Measurements from ENCODE around the gene NRG3.

The NRG3 gene

GRCh38 chr10:82574081-82574480 lies 699.1 kb downstream of the NRG3 start:
- H3K4me2 ChIP-seq (ENCODE audit: low read length) = no peak overlapping the region
- no peaks in the 10 kb centered on the region for H3K9me3 ChIP-seq (ENCODE audit: low read length)
- H3K4me1 ChIP-seq (ENCODE audit: insufficient read depth, low read length, severe bottlenecking) = peaks cover 96% of the 10 kb centered on the region
- TF ChIP-seq CTCF (IDR thresholded peaks at IDR 0.05; ENCODE audit: low read length) = no peak
- TF ChIP-seq EZH2 (IDR thresholded peaks at IDR 0.05; ENCODE audit: borderline replicate concordance, low read length) = no peak
- H3K36me3 ChIP-seq (ENCODE audit: insufficient read depth, low read length) = peaks cover 89% of the 10 kb centered on the region
- no peaks in the 10 kb centered on the region for H4K20me1 ChIP-seq (ENCODE audit: insufficient read depth, low read length)
- no peak overlapping the region for H3K4me3 ChIP-seq (ENCODE audit: low read depth, low read length, poor library complexity, severe bottlenecking)
- H3K9me2 ChIP-seq (ENCODE audit: low read depth, low read length) = no peaks in the 10 kb centered on the region
- H2AFZ ChIP-seq (ENCODE audit: low read length) = no peak overlapping the region
- H3K27me3 ChIP-seq (ENCODE audit: insufficient read depth, low read length) = no peaks in the 10 kb centered on the region
- no peak overlapping the region for H3K9ac ChIP-seq (ENCODE audit: low read length)
- no peaks in the 10 kb centered on the region; the same call in 1 of the 2 replicates for H3F3A ChIP-seq (ENCODE audit: insufficient read depth, low read length)
- peaks cover 93% of the 10 kb centered on the region for H3K79me2 ChIP-seq (ENCODE audit: insufficient read depth, low read length)
- no peak overlapping the region for H3K27ac ChIP-seq (ENCODE audit: low read depth, low read length, poor library complexity, severe bottlenecking)

- peaks cover 86% of the 10 kb centered on the region for H3K36me3 ChIP-seq (ENCODE audit: insufficient read depth, low read length)
- no peaks in the 10 kb centered on the region; the same call in 1 of the 2 replicates for H3F3A ChIP-seq (ENCODE audit: insufficient read depth, low read length)
- no peaks in the 10 kb centered on the region for H3K9me2 ChIP-seq (ENCODE audit: low read depth, low read length)
- no peak overlapping the region for H3K9ac ChIP-seq (ENCODE audit: low read length)
- H4K20me1 ChIP-seq (ENCODE audit: insufficient read depth, low read length) = no peaks in the 10 kb centered on the region
- peaks cover 96% of the 10 kb centered on the region for H3K4me1 ChIP-seq (ENCODE audit: insufficient read depth, low read length, severe bottlenecking)
- H3K4me3 ChIP-seq (ENCODE audit: low read depth, low read length, poor library complexity, severe bottlenecking) = no peak overlapping the region
- TF ChIP-seq CTCF (IDR thresholded peaks at IDR 0.05; ENCODE audit: low read length) (no peak), EZH2 (IDR thresholded peaks at IDR 0.05; ENCODE audit: borderline replicate concordance, low read length) (no peak)
- no peaks in the 10 kb centered on the region for H3K27me3 ChIP-seq (ENCODE audit: insufficient read depth, low read length)
- H3K9me3 ChIP-seq (ENCODE audit: low read length) = no peaks in the 10 kb centered on the region
- no peak overlapping the region for H3K27ac ChIP-seq (ENCODE audit: low read depth, low read length, poor library complexity, severe bottlenecking)
- no peak overlapping the region for H3K4me2 ChIP-seq (ENCODE audit: low read length)
- H3K79me2 ChIP-seq (ENCODE audit: insufficient read depth, low read length) = peaks cover 93% of the 10 kb centered on the region
- H2AFZ ChIP-seq (ENCODE audit: low read length) = no peak overlapping the region
These were observed 700.3 kb downstream of the NRG3 start for GRCh38 chr10:82575318-82575717.

- Histone ChIP-seq H3K9ac (ENCODE audit: low read length) (no peak overlapping the region), H3K4me2 (ENCODE audit: low read length) (no peak overlapping the region), H3K9me3 (ENCODE audit: low read length) (no peaks in the 10 kb centered on the region), H4K20me1 (ENCODE audit: insufficient read depth, low read length) (no peaks in the 10 kb centered on the region), H3K4me3 (ENCODE audit: low read depth, low read length, poor library complexity, severe bottlenecking) (no peak overlapping the region), H3K4me1 (ENCODE audit: insufficient read depth, low read length, severe bottlenecking) (peaks cover 98% of the 10 kb centered on the region), H3F3A (ENCODE audit: insufficient read depth, low read length) (no peaks in the 10 kb centered on the region; the same call in 1 of the 2 replicates), H3K27ac (ENCODE audit: low read depth, low read length, poor library complexity, severe bottlenecking) (no peak overlapping the region), H2AFZ (ENCODE audit: low read length) (no peak overlapping the region), H3K36me3 (ENCODE audit: insufficient read depth, low read length) (peaks cover 88% of the 10 kb centered on the region), H3K9me2 (ENCODE audit: low read depth, low read length) (no peaks in the 10 kb centered on the region), H3K27me3 (ENCODE audit: insufficient read depth, low read length) (no peaks in the 10 kb centered on the region), H3K79me2 (ENCODE audit: insufficient read depth, low read length) (peaks cover 93% of the 10 kb centered on the region)
- no peak for TF ChIP-seq CTCF (IDR thresholded peaks at IDR 0.05; ENCODE audit: low read length)
- no peak for TF ChIP-seq EZH2 (IDR thresholded peaks at IDR 0.05; ENCODE audit: borderline replicate concordance, low read length)
These were observed 701.1 kb downstream of the NRG3 start for GRCh38 chr10:82576093-82576492.
